Measurements from ENCODE around the gene MALAT1. TPM values are rescaled to one million over a fixed set of nuclear protein-coding genes. Genes with fewer than 3 reads are reported as not detected.
A peak's percentile ranks its signal among the peaks of the same experiment; 100 is the strongest.

MALAT1 gene
- total and polyA plus RNA-seq, 7 donors: 102 to 11,376 (median 3,071) TPM

- H3K9me3 ChIP-seq: no peaks in the 10 kb centered on the region
- 0 to 2% (median 0%) methylated on average over 3 of the region's 3 CpGs for WGBS, 3 donors
- intact Hi-C loops (cut with DNase I): no loop called here
- ATAC-seq: no peak
- no peak for TF ChIP-seq CTCF (IDR thresholded peaks at IDR 0.05)
- no peak for DNase-seq
- H3K4me3 ChIP-seq: peak overlapping the region; percentile 92
- peaks cover 8 to 69% of the 10 kb centered on the region in 2 donors for H3K36me3 ChIP-seq (ENCODE audit: insufficient read depth in 1 of 2, low read depth in 1 of 2)
- H3K27ac ChIP-seq: peak overlapping the region; percentile 99
- H3K4me1 ChIP-seq: peaks cover 24% of the 10 kb centered on the region
- H3K27me3 ChIP-seq (ENCODE audit: insufficient read depth in 3 of 3, low read length in 2 of 3): no peaks in the 10 kb centered on the region
These were observed 4.6 kb downstream of the MALAT1 start for GRCh38 chr11:65503368-65503948.

DNA sequence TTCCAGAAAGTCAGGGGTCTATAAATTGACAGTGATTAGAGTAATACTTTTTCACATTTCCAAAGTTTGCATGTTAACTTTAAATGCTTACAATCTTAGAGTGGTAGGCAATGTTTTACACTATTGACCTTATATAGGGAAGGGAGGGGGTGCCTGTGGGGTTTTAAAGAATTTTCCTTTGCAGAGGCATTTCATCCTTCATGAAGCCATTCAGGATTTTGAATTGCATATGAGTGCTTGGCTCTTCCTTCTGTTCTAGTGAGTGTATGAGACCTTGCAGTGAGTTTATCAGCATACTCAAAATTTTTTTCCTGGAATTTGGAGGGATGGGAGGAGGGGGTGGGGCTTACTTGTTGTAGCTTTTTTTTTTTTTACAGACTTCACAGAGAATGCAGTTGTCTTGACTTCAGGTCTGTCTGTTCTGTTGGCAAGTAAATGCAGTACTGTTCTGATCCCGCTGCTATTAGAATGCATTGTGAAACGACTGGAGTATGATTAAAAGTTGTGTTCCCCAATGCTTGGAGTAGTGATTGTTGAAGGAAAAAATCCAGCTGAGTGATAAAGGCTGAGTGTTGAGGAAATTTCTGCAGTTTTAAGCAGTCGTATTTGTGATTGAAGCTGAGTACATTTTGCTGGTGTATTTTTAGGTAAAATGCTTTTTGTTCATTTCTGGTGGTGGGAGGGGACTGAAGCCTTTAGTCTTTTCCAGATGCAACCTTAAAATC, 5.3 kb downstream of the MALAT1 start:
- no peaks in the 10 kb centered on the region for H3K9me3 ChIP-seq
- H3K36me3 ChIP-seq (ENCODE audit: insufficient read depth in 1 of 2, low read depth in 1 of 2): peaks cover 8 to 69% of the 10 kb centered on the region in 2 donors
- H3K4me3 ChIP-seq: peak overlapping the region; percentile 92
- peak overlapping the region; percentile 99 for H3K27ac ChIP-seq
- DNase-seq (no peak), ATAC-seq (no peak)
- 0 to 2% (median 1%) methylated on average over 3 of the region's 3 CpGs for WGBS, 3 donors
- intact Hi-C loops (cut with DNase I): no loop called here
- no peaks in the 10 kb centered on the region for H3K27me3 ChIP-seq (ENCODE audit: insufficient read depth in 3 of 3, low read length in 2 of 3)
- H3K4me1 ChIP-seq: peaks cover 30% of the 10 kb centered on the region
- TF ChIP-seq CTCF (IDR thresholded peaks at IDR 0.05): no peak

GRCh38 chr11:65504674-65505465, 6.0 kb downstream of the MALAT1 start:
- Histone ChIP-seq H3K27ac (peak overlapping the region; percentile 99), H3K36me3 (ENCODE audit: insufficient read depth in 1 of 2, low read depth in 1 of 2) (peaks cover 8 to 68% of the 10 kb centered on the region in 2 donors), H3K4me1 (peaks cover 30% of the 10 kb centered on the region), H3K27me3 (ENCODE audit: insufficient read depth in 3 of 3, low read length in 2 of 3) (no peaks in the 10 kb centered on the region), H3K4me3 (peak overlapping the region; percentile 92), H3K9me3 (no peaks in the 10 kb centered on the region)
- TF ChIP-seq CTCF (IDR thresholded peaks at IDR 0.05): no peak
- DNase-seq (no peak), ATAC-seq (no peak)
- WGBS, 3 donors: 6 to 12% (median 10%) methylated on average over 8 of the region's 8 CpGs
- intact Hi-C loops (cut with DNase I): no loop called here

- H3K27me3 ChIP-seq (ENCODE audit: insufficient read depth in 3 of 3, low read length in 2 of 3): no peaks in the 10 kb centered on the region
- H3K4me3 ChIP-seq: peak overlapping the region; percentile 92
- no peaks in the 10 kb centered on the region for H3K9me3 ChIP-seq
- DNase-seq: no peak
- H3K27ac ChIP-seq: peak overlapping the region; percentile 99
- TF ChIP-seq CTCF (IDR thresholded peaks at IDR 0.05): no peak
- no peak for ATAC-seq
- intact Hi-C loops (cut with DNase I): no loop called here
- 14 to 22% (median 16%) methylated on average over 12 of the region's 12 CpGs for WGBS, 3 donors
- H3K36me3 ChIP-seq (ENCODE audit: insufficient read depth in 1 of 2, low read depth in 1 of 2): peaks cover 8 to 59% of the 10 kb centered on the region in 2 donors
- H3K4me1 ChIP-seq: peaks cover 30% of the 10 kb centered on the region
These were observed 6.8 kb downstream of the MALAT1 start for GRCh38 chr11:65505466-65506289.
